Stimulated activated naive CD4-positive, alpha-beta T cell treated with Interleukin-2 at 50 U/mL for 16 hours (primary cell): ENCODE results near the gene HOXA10.

Experiments
- DNase-seq: peaks from one replicate; lab custom pipeline; 2025; lab: John Stamatoyannopoulos, UW

HOXA10 gene

GRCh38 chr7:27143950-27144780, 30.0 kb downstream of the HOXA10 start:
- no peak for DNase-seq

- DNase-seq = no peak
Observed at GRCh38 chr7:27143023-27143949, 30.8 kb downstream of the HOXA10 start, which contains the start of gene HOXA5. Gene HOXA5 (minus strand): TSS chr7:27143681. CDS start chr7:27143607, 74 bp downstream.

GRCh38 chr7:27142580-27143022, 31.5 kb downstream of the HOXA10 start:
- DNase-seq = no peak

- DNase-seq = no peak
Observed at GRCh38 chr7:27141923-27142579, 32.1 kb downstream of the HOXA10 start.

GRCh38 chr7:27141137-27141922, 32.8 kb downstream of the HOXA10 start:
- no peak for DNase-seq

GRCh38 chr7:27140126-27140857, 33.8 kb downstream of the HOXA10 start:
- DNase-seq = no peak

GRCh38 chr7:27139334-27140125, 34.6 kb downstream of the HOXA10 start:
- no peak for DNase-seq

- DNase-seq = no peak
Observed at GRCh38 chr7:27138985-27139333, 35.2 kb downstream of the HOXA10 start.

GRCh38 chr7:27138472-27138871, 35.6 kb downstream of the HOXA10 start:
- DNase-seq = no peak

- DNase-seq = no peak
Observed at GRCh38 chr7:27137640-27138315, 36.3 kb downstream of the HOXA10 start.

GRCh38 chr7:27134392-27134791, 39.7 kb downstream of the HOXA10 start:
- no peak for DNase-seq

- no peak for DNase-seq
Observed at GRCh38 chr7:27133409-27134231, 40.5 kb downstream of the HOXA10 start.

- DNase-seq = no peak
Observed at GRCh38 chr7:27132978-27133377, 41.1 kb downstream of the HOXA10 start.

- DNase-seq = no peak
Observed at GRCh38 chr7:27132214-27132613, 41.9 kb downstream of the HOXA10 start.

- no peak for DNase-seq
Observed at GRCh38 chr7:27131390-27131819, 42.7 kb downstream of the HOXA10 start.

GRCh38 chr7:27130540-27131389, 43.4 kb downstream of the HOXA10 start, which contains the start of gene HOXA4:
Gene HOXA4 (minus strand): TSS chr7:27130757. CDS start chr7:27130733, 24 bp downstream.
- peak; percentile 74 for DNase-seq
